HUES48 (cell line): Measurements from ENCODE around the gene KRTAP4-16.
"Not testable (repeated sequence)": the region's sequence is repeated elsewhere in the genome, so short reads cannot be mapped to it uniquely, and the experiment has no call there.

Experiments
- H3K27ac ChIP-seq: one replicate; pipeline ENCODE4 v1.7.0; 2013; ENCODE audit warnings: low read depth, low read length, inconsistent platforms
- H3K27me3 ChIP-seq: 2 replicates; pipeline ENCODE4 v1.6.1; 2013; ENCODE audit warnings: mild to moderate bottlenecking, low read length; ENCODE audit not compliant: control insufficient read depth, insufficient read depth
- H3K36me3 ChIP-seq: 2 replicates; pipeline ENCODE4 v1.6.1; 2013; ENCODE audit warnings: low read length; ENCODE audit not compliant: control insufficient read depth, insufficient read depth
- H3K4me1 ChIP-seq: 2 replicates; pipeline ENCODE4 v1.6.1; 2013; ENCODE audit warnings: mild to moderate bottlenecking, low read length; ENCODE audit not compliant: control insufficient read depth, insufficient read depth
- H3K4me3 ChIP-seq: 2 replicates; pipeline ENCODE4 v1.5.1; 2013; ENCODE audit warnings: mild to moderate bottlenecking, low read depth, low read length
- H3K9ac ChIP-seq: 2 replicates; pipeline ENCODE4 v1.6.1; 2013; ENCODE audit warnings: mild to moderate bottlenecking, low read depth, low read length, moderate library complexity
- H3K9me3 ChIP-seq: 2 replicates; pipeline ENCODE4 v1.6.1; 2013; ENCODE audit warnings: low read length; ENCODE audit not compliant: control insufficient read depth, insufficient read depth

The KRTAP4-16 gene

DNA sequence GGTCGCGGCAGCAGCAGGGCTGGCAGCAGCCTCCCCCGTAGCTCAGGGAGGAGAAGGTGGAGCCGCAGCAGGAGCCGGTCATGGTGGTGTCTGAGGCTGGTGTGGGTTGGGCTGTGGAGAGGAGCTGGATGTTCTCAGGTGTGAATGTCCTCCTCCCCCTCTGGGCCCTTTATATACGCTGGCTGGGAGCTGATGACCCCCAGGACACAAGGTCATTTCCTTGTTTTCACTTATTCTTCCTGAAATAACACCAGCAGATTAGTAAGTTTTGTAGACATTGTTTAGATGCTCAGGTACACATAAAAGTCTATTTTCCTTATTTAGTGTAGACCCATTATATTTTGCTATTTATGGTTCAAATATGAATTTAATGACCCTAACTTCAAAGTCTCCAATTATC lies 46.9 kb downstream of the KRTAP4-16 start, which contains the start of gene KRTAP2-2:
TSS of gene KRTAP2-2 (minus strand) at position 101 of the 400 bp plus-strand sequence. CDS start at position 82, 19 bp downstream.
- not testable (repeated sequence) for H3K4me1 ChIP-seq, H3K27me3 ChIP-seq, H3K4me3 ChIP-seq, H3K27ac ChIP-seq, H3K36me3 ChIP-seq, H3K9ac ChIP-seq, H3K9me3 ChIP-seq

DNA sequence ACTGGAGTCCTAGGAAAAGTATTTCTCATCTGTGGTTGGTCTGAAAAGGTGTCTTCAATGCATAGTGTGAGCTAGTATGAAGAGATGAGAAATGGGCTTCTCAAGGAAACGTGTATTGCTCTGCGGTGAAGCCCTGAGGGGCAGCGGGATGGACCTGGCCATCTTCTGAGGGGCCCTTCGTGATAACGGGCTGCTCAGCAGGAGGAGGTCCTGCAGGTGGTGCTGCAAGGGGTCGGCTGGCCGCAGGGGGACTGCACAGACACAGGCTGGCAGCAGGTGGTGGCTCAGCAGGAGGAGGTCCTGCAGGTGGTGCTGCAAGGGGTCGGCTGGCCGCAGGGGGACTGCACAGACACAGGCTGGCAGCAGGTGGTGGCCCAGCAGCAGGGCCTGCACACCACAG lies 47.5 kb downstream of the KRTAP4-16 start:
- H3K27ac ChIP-seq, H3K9me3 ChIP-seq, H3K27me3 ChIP-seq, H3K4me3 ChIP-seq, H3K36me3 ChIP-seq, H3K9ac ChIP-seq, H3K4me1 ChIP-seq: not testable (repeated sequence)

DNA sequence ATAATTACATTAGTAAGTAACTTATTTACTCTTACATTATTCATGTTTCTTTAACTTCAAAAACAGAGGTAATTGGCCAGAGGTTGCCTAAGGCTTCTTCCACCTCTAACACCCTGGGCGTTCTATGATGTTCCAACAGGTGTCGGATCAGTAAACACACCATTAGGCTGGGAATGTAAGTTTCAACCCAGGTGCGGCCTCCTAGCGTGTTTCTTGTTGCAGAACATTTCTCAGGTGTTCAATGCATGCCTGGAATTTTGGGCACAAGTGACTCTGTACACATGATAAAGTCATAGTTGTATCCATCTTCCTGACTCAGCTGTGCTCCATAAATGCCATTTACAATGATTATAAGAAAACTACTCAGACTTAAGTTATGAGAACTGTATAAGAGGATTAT lies 48.0 kb downstream of the KRTAP4-16 start:
- Histone ChIP-seq H3K27me3 (no peaks in the 10 kb centered on the region), H3K36me3 (no peaks in the 10 kb centered on the region), H3K4me3 (no peak overlapping the region), H3K27ac (no peak overlapping the region), H3K9ac (no peak overlapping the region), H3K9me3 (no peaks in the 10 kb centered on the region), H3K4me1 (no peaks in the 10 kb centered on the region)

DNA sequence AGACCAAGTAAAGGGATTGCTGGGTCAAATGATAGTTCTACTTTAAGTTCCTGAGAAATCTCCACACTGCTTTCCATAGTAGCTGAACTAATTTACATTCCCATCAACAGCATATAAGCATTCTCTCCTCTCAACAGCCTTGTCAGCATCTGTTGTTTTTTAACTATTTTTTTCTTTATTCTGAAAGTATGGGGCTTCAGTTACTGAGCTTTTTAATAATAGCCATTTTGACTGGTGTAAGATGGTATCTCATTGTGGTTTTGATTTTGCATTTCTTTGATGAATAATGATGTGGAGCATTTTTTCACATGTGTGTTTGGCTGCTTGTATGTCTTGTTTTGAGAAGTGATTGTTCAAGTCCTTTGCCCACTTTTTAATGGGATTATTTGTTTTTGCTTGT lies 49.4 kb downstream of the KRTAP4-16 start:
- no peaks in the 10 kb centered on the region for H3K36me3 ChIP-seq
- no peak overlapping the region for H3K27ac ChIP-seq
- H3K9ac ChIP-seq, result no peak overlapping the region
- H3K27me3 ChIP-seq, result no peaks in the 10 kb centered on the region
- 0 out of 2 replicates have a peak, but pooled peaks cover 5% of the 10 kb centered on the region for H3K4me1 ChIP-seq
- H3K4me3 ChIP-seq, result no peak overlapping the region
- H3K9me3 ChIP-seq, result no peaks in the 10 kb centered on the region
